ENCODE measurements around the gene PMVK. TPM values are rescaled to one million over a fixed set of nuclear protein-coding genes. Genes with fewer than 3 reads are reported as not detected.

Gene PMVK
- total and polyA plus RNA-seq, 10 of the 15 experiments (the other 5 are each of a cell fraction or from before 2014, with no cell fraction given): 6.0 to 121 (median 49.4) TPM

DNA sequence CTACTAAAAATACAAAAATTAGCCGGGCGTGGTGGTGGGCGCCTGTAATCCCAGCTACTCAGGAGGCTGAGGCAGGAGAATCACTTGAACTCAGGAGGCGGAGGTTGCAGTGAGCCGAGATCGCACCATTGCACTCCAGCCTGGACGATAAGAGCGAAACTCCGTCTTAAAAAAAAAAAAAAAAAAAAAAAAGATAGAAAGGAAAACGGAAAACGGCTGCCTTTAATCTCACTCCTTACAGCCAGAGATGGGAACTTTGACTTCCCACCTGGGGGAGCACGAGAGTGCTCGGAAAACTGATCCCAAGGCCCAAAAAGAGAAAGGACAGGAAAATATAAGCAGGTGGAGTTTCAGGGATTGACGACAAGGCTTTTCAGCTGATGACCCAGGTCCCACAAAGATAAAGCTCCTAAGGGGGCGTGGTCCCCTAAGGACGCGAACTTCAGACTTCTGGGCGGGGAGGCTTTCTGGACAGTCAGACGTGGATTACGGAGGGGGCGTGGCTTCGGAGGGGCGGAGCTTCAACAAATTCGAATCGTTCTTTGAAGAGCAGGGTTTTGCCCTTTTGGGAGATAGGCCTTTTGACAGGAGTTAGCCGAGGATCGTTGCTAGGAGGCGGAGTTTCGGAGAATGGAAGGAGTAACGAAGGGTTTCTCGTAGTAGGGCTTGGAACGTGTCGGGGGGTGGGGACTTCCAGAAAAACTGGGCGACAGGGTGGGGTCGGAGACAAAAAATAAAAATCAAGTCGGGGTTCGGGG lies 37.0 kb upstream of the PMVK start:
- ChIA-PET RAD21 (ENCODE audit: unreplicated experiment) (interaction anchor here (0.7 to 1.7 kb wide), 18 partner anchors 9 to 112 kb away, joined by 3 to 16 read pairs (median 4); partner anchors contain the start of genes ADAM15, FLAD1, KCNN3 and PBXIP1), POLR2A (interaction anchor here (0.6 to 9.8 kb wide), 15 partner anchors 9 to 1275 kb away, joined by 3 to 140 read pairs (median 5); partner anchors contain the start of genes FLAD1, KCNN3, PBXIP1 and PMVK), SMC1A (ENCODE audit: uncharacterized antibody, unreplicated experiment) (interaction anchor here (0.6 to 5.4 kb wide), 15 partner anchors 10 to 414 kb away, joined by 3 to 30 read pairs (median 4); partner anchors contain the start of genes FLAD1, KCNN3 and PBXIP1), CTCF (interaction anchor here (0.6 to 20.6 kb wide), 17 partner anchors 9 to 226 kb away, joined by 3 to 226 read pairs (median 4); partner anchors contain the start of genes FLAD1, LENEP and ZBTB7B)
- 4% methylated on average over 34 of the region's 37 CpGs for WGBS (ENCODE audit: insufficient coverage, insufficient replicate concordance, low lambda C conversion rate, missing lambda C conversion rate)
- ATAC-seq (peak; percentile 52), FAIRE-seq (no peak), DNase-seq (ENCODE audit: low read depth, low spot score) (peak; percentile 91)
- Histone ChIP-seq H3K27me3 (replicated peaks in 1 of 2; ENCODE audit: control insufficient read depth in 2 of 2, insufficient read depth in 2 of 2, low read length in 1 of 2) (no peaks in the 10 kb centered on the region), H3K9ac (ENCODE audit: control insufficient read depth, insufficient read depth, low read length) (peak overlapping the region; percentile 93), H2AFZ (ENCODE audit: control insufficient read depth, low read depth, low read length) (peak overlapping the region; percentile 45), H3K4me3 (peak overlapping the region; percentile 61), H3K79me2 (ENCODE audit: control insufficient read depth, insufficient read depth, low read length) (peaks cover 78% of the 10 kb centered on the region), H4K20me1 (ENCODE audit: control insufficient read depth, insufficient read depth) (no peaks in the 10 kb centered on the region), H3K36me3 (ENCODE audit: control insufficient read depth in 2 of 2, insufficient read depth in 2 of 2, low read length in 1 of 2) (peaks cover 0 to 10% of the 10 kb centered on the region in 2 experiments; a peak in 2 of 4 replicates), H3K4me2 (ENCODE audit: control insufficient read depth, insufficient read depth) (peak overlapping the region; percentile 88), H3K4me1 (ENCODE audit: control insufficient read depth, insufficient read depth, low read length) (peaks cover 31% of the 10 kb centered on the region), H3K27ac (ENCODE audit: control insufficient read depth, insufficient read depth) (peak overlapping the region; percentile 96), H3K9me3 (replicated peaks; ENCODE audit: control insufficient read depth, insufficient read depth, low read length) (no peaks in the 10 kb centered on the region)
- intact Hi-C loops (cut with micrococcal nuclease; ENCODE audit: unreplicated experiment) (loop anchor here (1.0 to 5.0 kb wide), 2 partner anchors 26 to 89 kb away; partner anchors contain the start of gene EFNA4), in situ Hi-C loops (cut with MboI) (no loop called here)
- BruUV-seq (replicated peaks): no TSS peak
- TF ChIP-seq NRF1 (conservative IDR thresholded peaks at IDR 0.05; ENCODE audit: low read depth, low read length) (no peak), NR2F1 (conservative IDR thresholded peaks at IDR 0.05) (no peak), PAX8 (IDR thresholded peaks at IDR 0.05) (no peak), SMAD1 (IDR thresholded peaks at IDR 0.05; ENCODE audit: low read depth, partially characterized antibody) (peak; percentile 63), ASH2L (IDR thresholded peaks at IDR 0.05; ENCODE audit: borderline replicate concordance, low read depth) (no peak), POLR2AphosphoS5 (IDR thresholded peaks at IDR 0.05; ENCODE audit: low read length) (peak; percentile 64), STAT3 (IDR thresholded peaks at IDR 0.05; ENCODE audit: low read depth, low read length) (no peak), TAF1 (IDR thresholded peaks at IDR 0.05; ENCODE audit: borderline replicate concordance, low read depth, low read length) (peak; percentile 69), ATF7 (IDR thresholded peaks at IDR 0.05; ENCODE audit: low read depth) (no peak), RUNX3 (IDR thresholded peaks at IDR 0.05; ENCODE audit: low read length) (no peak), JUND (IDR thresholded peaks at IDR 0.05; ENCODE audit: low read depth, low read length) (no peak), MEF2B (IDR thresholded peaks at IDR 0.05; ENCODE audit: partially characterized antibody, poor library complexity, severe bottlenecking) (peak; percentile 72), BCL11A (IDR thresholded peaks at IDR 0.05; ENCODE audit: low read depth, low read length) (no peak), SRF (IDR thresholded peaks at IDR 0.05; ENCODE audit: low read depth in 2 of 2, low read length in 2 of 2) (0 out of 4 replicates have a peak, but pooled peaks of 1 of the 2 experiments have one; percentile 4)
- TF ChIP-seq, protein P1, sequence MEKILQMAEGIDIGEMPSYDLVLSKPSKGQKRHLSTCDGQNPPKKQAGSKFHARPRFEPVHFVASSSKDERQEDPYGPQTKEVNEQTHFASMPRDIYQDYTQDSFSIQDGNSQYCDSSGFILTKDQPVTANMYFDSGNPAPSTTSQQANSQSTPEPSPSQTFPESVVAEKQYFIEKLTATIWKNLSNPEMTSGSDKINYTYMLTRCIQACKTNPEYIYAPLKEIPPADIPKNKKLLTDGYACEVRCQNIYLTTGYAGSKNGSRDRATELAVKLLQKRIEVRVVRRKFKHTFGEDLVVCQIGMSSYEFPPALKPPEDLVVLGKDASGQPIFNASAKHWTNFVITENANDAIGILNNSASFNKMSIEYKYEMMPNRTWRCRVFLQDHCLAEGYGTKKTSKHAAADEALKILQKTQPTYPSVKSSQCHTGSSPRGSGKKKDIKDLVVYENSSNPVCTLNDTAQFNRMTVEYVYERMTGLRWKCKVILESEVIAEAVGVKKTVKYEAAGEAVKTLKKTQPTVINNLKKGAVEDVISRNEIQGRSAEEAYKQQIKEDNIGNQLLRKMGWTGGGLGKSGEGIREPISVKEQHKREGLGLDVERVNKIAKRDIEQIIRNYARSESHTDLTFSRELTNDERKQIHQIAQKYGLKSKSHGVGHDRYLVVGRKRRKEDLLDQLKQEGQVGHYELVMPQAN (conservative IDR thresholded peaks at IDR 0.05): peak; percentile 54; the same call in 1 of the 2 replicates
- TF ChIP-seq, protein P2, sequence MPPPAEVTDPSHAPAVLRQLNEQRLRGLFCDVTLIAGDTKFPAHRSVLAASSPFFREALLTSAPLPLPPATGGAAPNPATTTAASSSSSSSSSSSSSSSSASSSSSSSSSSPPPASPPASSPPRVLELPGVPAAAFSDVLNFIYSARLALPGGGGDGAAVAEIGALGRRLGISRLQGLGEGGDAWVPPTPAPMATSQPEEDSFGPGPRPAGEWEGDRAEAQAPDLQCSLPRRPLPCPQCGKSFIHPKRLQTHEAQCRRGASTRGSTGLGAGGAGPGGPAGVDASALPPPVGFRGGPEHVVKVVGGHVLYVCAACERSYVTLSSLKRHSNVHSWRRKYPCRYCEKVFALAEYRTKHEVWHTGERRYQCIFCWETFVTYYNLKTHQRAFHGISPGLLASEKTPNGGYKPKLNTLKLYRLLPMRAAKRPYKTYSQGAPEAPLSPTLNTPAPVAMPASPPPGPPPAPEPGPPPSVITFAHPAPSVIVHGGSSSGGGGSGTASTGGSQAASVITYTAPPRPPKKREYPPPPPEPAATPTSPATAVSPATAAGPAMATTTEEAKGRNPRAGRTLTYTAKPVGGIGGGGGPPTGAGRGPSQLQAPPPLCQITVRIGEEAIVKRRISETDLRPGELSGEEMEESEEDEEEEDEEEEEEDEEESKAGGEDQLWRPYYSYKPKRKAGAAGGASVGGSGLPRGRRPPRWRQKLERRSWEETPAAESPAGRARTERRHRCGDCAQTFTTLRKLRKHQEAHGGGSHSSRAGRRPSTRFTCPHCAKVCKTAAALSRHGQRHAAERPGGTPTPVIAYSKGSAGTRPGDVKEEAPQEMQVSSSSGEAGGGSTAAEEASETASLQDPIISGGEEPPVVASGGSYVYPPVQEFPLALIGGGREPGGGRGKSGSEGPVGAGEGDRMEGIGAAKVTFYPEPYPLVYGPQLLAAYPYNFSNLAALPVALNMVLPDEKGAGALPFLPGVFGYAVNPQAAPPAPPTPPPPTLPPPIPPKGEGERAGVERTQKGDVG (CRISPR knock-in tag; IDR thresholded peaks at IDR 0.05): no peak
- TF ChIP-seq, protein P3, sequence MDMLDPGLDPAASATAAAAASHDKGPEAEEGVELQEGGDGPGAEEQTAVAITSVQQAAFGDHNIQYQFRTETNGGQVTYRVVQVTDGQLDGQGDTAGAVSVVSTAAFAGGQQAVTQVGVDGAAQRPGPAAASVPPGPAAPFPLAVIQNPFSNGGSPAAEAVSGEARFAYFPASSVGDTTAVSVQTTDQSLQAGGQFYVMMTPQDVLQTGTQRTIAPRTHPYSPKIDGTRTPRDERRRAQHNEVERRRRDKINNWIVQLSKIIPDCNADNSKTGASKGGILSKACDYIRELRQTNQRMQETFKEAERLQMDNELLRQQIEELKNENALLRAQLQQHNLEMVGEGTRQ (IDR thresholded peaks at IDR 0.05; ENCODE audit: borderline replicate concordance, low read depth, low read length): no peak
